ENCODE measurements around the gene GALNT6. TPM values are rescaled to one million over a fixed set of nuclear protein-coding genes. Genes with fewer than 3 reads are reported as not detected.

GALNT6 gene
- total RNA-seq, 1 experiment from 2014 or later, result 190 TPM

DNA sequence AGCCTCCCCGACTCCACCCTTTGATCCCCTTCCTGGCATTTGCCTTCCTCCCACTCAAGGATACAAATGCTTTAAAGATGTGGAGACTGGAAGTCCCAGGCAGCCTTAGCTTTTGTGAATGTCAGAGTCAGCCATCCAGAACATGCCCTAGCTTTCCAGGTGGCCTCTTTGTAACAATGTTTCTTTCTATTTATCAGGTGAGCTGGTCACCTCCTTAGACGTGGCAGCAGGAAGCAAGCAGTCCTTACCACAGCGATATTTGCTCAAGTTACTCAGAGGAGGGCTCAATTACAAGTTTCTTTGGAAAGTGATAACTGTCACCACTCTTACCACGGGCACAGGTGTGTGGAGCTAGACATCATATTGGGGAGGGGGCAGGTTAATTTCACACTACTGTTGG, 4.9 kb downstream of the GALNT6 start:
- no peaks in the 10 kb centered on the region for H3K27me3 Mint-ChIP-seq (ENCODE audit: insufficient read depth, unreplicated experiment)
- peak overlapping the region; percentile 7 for H3K4me3 Mint-ChIP-seq (ENCODE audit: unreplicated experiment)
- CTCF ChIA-PET, result no interaction called here
- intact Hi-C loops (cut with micrococcal nuclease; ENCODE audit: unreplicated experiment), result no loop called here
- peaks cover 5% of the 10 kb centered on the region; the same call in 1 of the 2 replicates for H3K36me3 ChIP-seq (ENCODE audit: control insufficient read depth, insufficient read depth, low read length)
- POLR2A ChIA-PET, result interaction anchor here (0.5 kb wide), 1 partner anchor 60 kb away, joined by 4 read pairs; no protein-coding TSS in a partner anchor
- H3K9me3 Mint-ChIP-seq (ENCODE audit: unreplicated experiment), result no peaks in the 10 kb centered on the region
- no TSS peak for BruUV-seq (replicated peaks)
- H3K27me3 ChIP-seq (replicated peaks; ENCODE audit: control insufficient read depth, insufficient read depth, low read length), result no peaks in the 10 kb centered on the region
- peaks cover 67% of the 10 kb centered on the region for H3K36me3 Mint-ChIP-seq (ENCODE audit: insufficient read depth, unreplicated experiment)
- H3K4me3 ChIP-seq (ENCODE audit: low read depth, low read length), result no peak overlapping the region
- peaks cover 20% of the 10 kb centered on the region for H3K4me1 ChIP-seq
- TF ChIP-seq, protein P1, sequence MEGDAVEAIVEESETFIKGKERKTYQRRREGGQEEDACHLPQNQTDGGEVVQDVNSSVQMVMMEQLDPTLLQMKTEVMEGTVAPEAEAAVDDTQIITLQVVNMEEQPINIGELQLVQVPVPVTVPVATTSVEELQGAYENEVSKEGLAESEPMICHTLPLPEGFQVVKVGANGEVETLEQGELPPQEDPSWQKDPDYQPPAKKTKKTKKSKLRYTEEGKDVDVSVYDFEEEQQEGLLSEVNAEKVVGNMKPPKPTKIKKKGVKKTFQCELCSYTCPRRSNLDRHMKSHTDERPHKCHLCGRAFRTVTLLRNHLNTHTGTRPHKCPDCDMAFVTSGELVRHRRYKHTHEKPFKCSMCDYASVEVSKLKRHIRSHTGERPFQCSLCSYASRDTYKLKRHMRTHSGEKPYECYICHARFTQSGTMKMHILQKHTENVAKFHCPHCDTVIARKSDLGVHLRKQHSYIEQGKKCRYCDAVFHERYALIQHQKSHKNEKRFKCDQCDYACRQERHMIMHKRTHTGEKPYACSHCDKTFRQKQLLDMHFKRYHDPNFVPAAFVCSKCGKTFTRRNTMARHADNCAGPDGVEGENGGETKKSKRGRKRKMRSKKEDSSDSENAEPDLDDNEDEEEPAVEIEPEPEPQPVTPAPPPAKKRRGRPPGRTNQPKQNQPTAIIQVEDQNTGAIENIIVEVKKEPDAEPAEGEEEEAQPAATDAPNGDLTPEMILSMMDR (IDR thresholded peaks at IDR 0.05; ENCODE audit: insufficient read depth in 1 of 2, low read depth in 1 of 2, low read length in 1 of 2, severe bottlenecking in 1 of 2, unreplicated experiment in 1 of 2), result no peak
- peak overlapping the region; percentile 27 for H3K27ac Mint-ChIP-seq (ENCODE audit: unreplicated experiment)
- H3K9me3 ChIP-seq, result no peaks in the 10 kb centered on the region
- H3K4me1 Mint-ChIP-seq (ENCODE audit: low read depth, unreplicated experiment), result peaks cover 42% of the 10 kb centered on the region
- DNase-seq, result no peak

DNA sequence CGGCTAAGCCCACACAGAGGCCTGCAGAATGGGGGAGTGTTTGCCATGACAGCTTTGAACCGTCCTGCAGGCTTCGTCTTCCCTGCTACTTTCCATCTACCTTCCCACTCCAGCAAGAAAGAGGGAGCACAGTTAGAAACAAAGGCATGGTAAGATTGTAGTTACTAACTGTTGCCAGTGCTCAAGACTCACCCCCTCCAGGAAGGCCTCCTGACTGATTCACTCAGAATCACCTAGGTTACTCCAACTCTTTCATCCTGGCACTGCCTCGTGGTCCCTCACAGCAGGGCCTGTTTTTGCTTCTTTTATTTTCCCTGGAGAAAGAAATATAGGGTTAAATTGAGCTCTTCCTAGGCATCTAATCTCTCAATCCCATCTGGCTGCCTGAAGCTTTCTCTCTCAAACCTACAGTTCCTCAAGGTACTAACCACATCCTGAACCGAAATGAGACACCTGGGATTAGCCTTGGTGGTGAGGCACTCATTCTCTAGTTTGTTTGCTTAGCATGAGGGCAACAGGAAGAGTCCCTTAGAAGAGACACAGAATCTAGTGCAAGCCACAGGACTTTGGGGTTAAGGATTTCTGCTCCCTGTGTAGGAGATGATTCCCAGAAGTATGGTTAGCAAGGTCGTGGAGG, 7.8 kb downstream of the GALNT6 start:
- Mint-ChIP-seq H3K36me3 (ENCODE audit: insufficient read depth, unreplicated experiment) (peaks cover 86% of the 10 kb centered on the region), H3K27ac (ENCODE audit: unreplicated experiment) (no peak overlapping the region), H3K9me3 (ENCODE audit: unreplicated experiment) (no peaks in the 10 kb centered on the region), H3K27me3 (ENCODE audit: insufficient read depth, unreplicated experiment) (no peaks in the 10 kb centered on the region), H3K4me1 (ENCODE audit: low read depth, unreplicated experiment) (peaks cover 34% of the 10 kb centered on the region), H3K4me3 (ENCODE audit: unreplicated experiment) (no peak overlapping the region)
- CTCF ChIA-PET, result interaction anchor here (0.6 kb wide), 2 partner anchors 87 to 396 kb away, joined by 3 to 4 read pairs; no protein-coding TSS in a partner anchor
- H3K27me3 ChIP-seq (replicated peaks; ENCODE audit: control insufficient read depth, insufficient read depth, low read length), result no peaks in the 10 kb centered on the region
- no peak overlapping the region for H3K4me3 ChIP-seq (ENCODE audit: low read depth, low read length)
- peaks cover 5% of the 10 kb centered on the region for H3K4me1 ChIP-seq
- TF ChIP-seq, protein P1 (IDR thresholded peaks at IDR 0.05; ENCODE audit: insufficient read depth in 1 of 2, low read depth in 1 of 2, low read length in 1 of 2, severe bottlenecking in 1 of 2, unreplicated experiment in 1 of 2), result no peak
- DNase-seq, result no peak
- no TSS peak for BruUV-seq (replicated peaks)
- H3K9me3 ChIP-seq, result no peaks in the 10 kb centered on the region
- peaks cover 10% of the 10 kb centered on the region for H3K36me3 ChIP-seq (ENCODE audit: control insufficient read depth, insufficient read depth, low read length)
- POLR2A ChIA-PET, result interaction anchor here (0.6 to 1.0 kb wide), 2 partner anchors 16 to 36 kb away, joined by 3 read pairs; no protein-coding TSS in a partner anchor
- intact Hi-C loops (cut with micrococcal nuclease; ENCODE audit: unreplicated experiment), result no loop called here

DNA sequence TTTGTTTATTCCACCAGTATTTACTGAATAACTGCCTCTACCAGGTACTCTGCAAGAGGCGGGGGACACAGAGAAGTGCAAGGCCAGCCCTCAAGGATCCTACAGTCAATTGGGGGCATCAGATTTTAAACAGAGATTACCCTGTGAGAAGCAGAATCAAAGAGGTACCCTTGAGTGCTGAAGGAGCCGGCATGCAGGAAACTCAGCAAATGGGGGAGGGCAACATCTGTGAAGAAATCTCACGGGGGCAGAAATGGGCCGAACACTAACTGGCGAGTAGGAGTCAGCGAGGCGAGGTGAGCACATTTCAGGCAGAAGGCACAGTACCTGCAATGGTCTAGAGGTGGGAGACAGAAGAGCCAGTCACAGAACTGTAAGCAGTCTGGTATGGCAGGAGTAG, 9.0 kb downstream of the GALNT6 start:
- DNase-seq, result no peak
- POLR2A ChIA-PET, result no interaction called here
- no peaks in the 10 kb centered on the region for H3K9me3 ChIP-seq
- TF ChIP-seq, protein P1 (IDR thresholded peaks at IDR 0.05; ENCODE audit: insufficient read depth in 1 of 2, low read depth in 1 of 2, low read length in 1 of 2, severe bottlenecking in 1 of 2, unreplicated experiment in 1 of 2), result no peak
- H3K27me3 ChIP-seq (replicated peaks; ENCODE audit: control insufficient read depth, insufficient read depth, low read length), result no peaks in the 10 kb centered on the region
- H3K4me1 ChIP-seq, result no peaks in the 10 kb centered on the region
- H3K36me3 Mint-ChIP-seq (ENCODE audit: insufficient read depth, unreplicated experiment), result peaks cover 89% of the 10 kb centered on the region
- BruUV-seq (replicated peaks), result no TSS peak
- H3K9me3 Mint-ChIP-seq (ENCODE audit: unreplicated experiment), result no peaks in the 10 kb centered on the region
- intact Hi-C loops (cut with micrococcal nuclease; ENCODE audit: unreplicated experiment), result no loop called here
- CTCF ChIA-PET, result no interaction called here
- H3K4me1 Mint-ChIP-seq (ENCODE audit: low read depth, unreplicated experiment), result peaks cover 22% of the 10 kb centered on the region
- no peak overlapping the region for H3K4me3 Mint-ChIP-seq (ENCODE audit: unreplicated experiment)
- no peaks in the 10 kb centered on the region for H3K27me3 Mint-ChIP-seq (ENCODE audit: insufficient read depth, unreplicated experiment)
- H3K4me3 ChIP-seq (ENCODE audit: low read depth, low read length), result no peak overlapping the region
- H3K27ac Mint-ChIP-seq (ENCODE audit: unreplicated experiment), result peak overlapping the region; percentile 34
- peaks cover 13% of the 10 kb centered on the region for H3K36me3 ChIP-seq (ENCODE audit: control insufficient read depth, insufficient read depth, low read length)
